Testis (tissue), 3 donors: ENCODE results near the gene PSMB11. TPM values are rescaled to one million over a fixed set of nuclear protein-coding genes. Genes with fewer than 3 reads are reported as not detected.
A peak's percentile ranks its signal among the peaks of the same experiment; 100 is the strongest.

Experiments used
- DNase-seq: peaks from one replicate; pipeline ENCODE4 v3.0.0-alpha.2; 2019
- H3K27ac ChIP-seq, 2 donors: fragments of 200-600 bp; sonication (generic); one replicate each; pipeline ENCODE4 v1.5.1; 2019
- H3K27me3 ChIP-seq: fragments of 200-600 bp; sonication (generic); one replicate; pipeline ENCODE4 v1.5.1; 2019
- H3K36me3 ChIP-seq: fragments of 200-600 bp; sonication (generic); one replicate; pipeline ENCODE4 v1.5.1; 2017; ENCODE audit warnings: low read depth; ENCODE audit errors: missing control alignments
- H3K4me1 ChIP-seq: fragments of 200-600 bp; sonication (generic); one replicate; pipeline ENCODE4 v1.5.1; 2019
- H3K4me3 ChIP-seq, 2 donors: fragments of 200-600 bp; sonication (generic); one replicate each; pipeline ENCODE4 v1.5.1; 2017 to 2019
- H3K9me3 ChIP-seq: fragments of 200-600 bp; sonication (generic); one replicate; pipeline ENCODE4 v1.5.1; 2017
- CTCF ChIP-seq, 3 experiments: fragments of 450-650 bp in 2 of 3; fragments of 200-600 bp in 1 of 3; sonication (generic) in 1 of 3; IDR thresholded peaks; one replicate each; pipeline ENCODE4 v1.5.1; 2016 to 2019; ENCODE audit warnings: antibody characterized with exemption in 3 of 3, mild to moderate bottlenecking in 2 of 3, moderate library complexity in 1 of 3
- POLR2A ChIP-seq: fragments of 450-650 bp; IDR thresholded peaks from one replicate; pipeline ENCODE4 v1.6.1; 2017; ENCODE audit warnings: antibody characterized with exemption, mild to moderate bottlenecking, moderate library complexity
- WGBS, 2 donors: methylation state at CpG; one replicate each; pipeline ENCODE4 v1.1.5; 2018; 5-methylcytosine and 5-hydroxymethylcytosine counted together
- intact Hi-C: fragments of 100-400 bp; cut with DNase I; formaldehyde crosslinking; loops from one replicate; pipeline ENCODE4 v1.15.1; 2023; ENCODE audit warnings: low total_unique reads
- polyA plus RNA-seq: library from polyadenylated mRNA; stranded (reverse); fragments of 350-450 nt; fragmentation: Illumina TruSeq; extraction: RNeasy Lipid Tissue Mini Kit (QIAGEN cat#74804); gene quantifications from one replicate; pipeline ENCODE4 v1.2.3, GENCODE V29; 2014; ENCODE audit warnings: low read depth, low replicate concordance; ENCODE audit not compliant: insufficient read depth
- total RNA-seq, 2 donors: library from RNA; depleted of rRNA; stranded (reverse); fragments of >200 nt; gene quantifications; one replicate each; pipeline ENCODE4 v1.2.3, GENCODE V29; 2016

PSMB11 gene
- total and polyA plus RNA-seq, 3 donors from 2014 or later = 0.12 to 0.31 (median 0.20) TPM

- peak within 1 kb of the TSS in 1 of 2 donors; percentile 59 for H3K27ac ChIP-seq
- intact Hi-C loops = loop anchor here (5.0 kb wide), 1 partner anchor 70 kb away; no protein-coding TSS in a partner anchor
- no peaks in the 10 kb centered on the region for H3K27me3 ChIP-seq
- 4 to 8% methylated on average over 16 to 33 of the region's 73 CpGs for WGBS, 2 donors
- TF ChIP-seq CTCF (IDR thresholded peaks at IDR 0.05) (no peak), POLR2A (no peak)
- peaks cover 13% of the 10 kb centered on the region for H3K4me1 ChIP-seq
- no peaks in the 10 kb centered on the region for H3K9me3 ChIP-seq
- H3K36me3 ChIP-seq = no peaks in the 10 kb centered on the region
- DNase-seq = peak; percentile 75
- peak within 1 kb of the TSS; percentile 68 to 70 for H3K4me3 ChIP-seq
These were observed 15.1 kb downstream of the PSMB11 start, which contains the start of gene CDH24 for GRCh38 chr14:23056956-23057756. Gene CDH24 (minus strand): TSS chr14:23057520. CDS start chr14:23055733, 1,787 bp downstream.

- Histone ChIP-seq H3K4me1 (peaks cover 17% of the 10 kb centered on the region), H3K9me3 (no peaks in the 10 kb centered on the region), H3K4me3 (peak overlapping the region; percentile 68 to 70), H3K36me3 (no peaks in the 10 kb centered on the region), H3K27me3 (no peaks in the 10 kb centered on the region), H3K27ac (peak overlapping the region in 1 of 2 donors; percentile 59)
- peak; percentile 92 for DNase-seq
- intact Hi-C loops = loop anchor here (5.0 kb wide), 1 partner anchor 71 kb away; no protein-coding TSS in a partner anchor
- 0 to 2% methylated on average over 19 to 50 of the region's 51 CpGs for WGBS, 2 donors
- TF ChIP-seq POLR2A (no peak), CTCF (IDR thresholded peaks at IDR 0.05) (peak; percentile 93 to 96 (median 95))
These were observed 16.0 kb downstream of the PSMB11 start for GRCh38 chr14:23057757-23058653.

GRCh38 chr14:23058654-23059504, 16.9 kb downstream of the PSMB11 start:
- H3K4me3 ChIP-seq = no peak overlapping the region
- no peak for TF ChIP-seq CTCF (IDR thresholded peaks at IDR 0.05)
- TF ChIP-seq POLR2A = no peak
- no peaks in the 10 kb centered on the region for H3K36me3 ChIP-seq
- DNase-seq = no peak
- H3K27ac ChIP-seq = no peak overlapping the region
- intact Hi-C loops = loop anchor here (5.0 kb wide), 1 partner anchor 72 kb away; no protein-coding TSS in a partner anchor
- H3K4me1 ChIP-seq = peaks cover 17% of the 10 kb centered on the region
- H3K9me3 ChIP-seq = no peaks in the 10 kb centered on the region
- no peaks in the 10 kb centered on the region for H3K27me3 ChIP-seq
- 58 to 67% methylated on average over 31 to 32 of the region's 32 CpGs for WGBS, 2 donors

GRCh38 chr14:23060536-23061260, 18.7 kb downstream of the PSMB11 start:
- Histone ChIP-seq H3K4me1 (peaks cover 17% of the 10 kb centered on the region), H3K27ac (no peak overlapping the region), H3K4me3 (no peak overlapping the region), H3K27me3 (no peaks in the 10 kb centered on the region), H3K36me3 (no peaks in the 10 kb centered on the region), H3K9me3 (no peaks in the 10 kb centered on the region)
- intact Hi-C loops = no loop called here
- WGBS, 2 donors = 86 to 92% methylated on average over 17 of the region's 17 CpGs
- no peak for DNase-seq
- TF ChIP-seq CTCF (IDR thresholded peaks at IDR 0.05) (no peak), POLR2A (no peak)
